ENCODE results near the gene KRTAP5-4. TPM values are rescaled to one million over a fixed set of nuclear protein-coding genes. Genes with fewer than 3 reads are reported as not detected.
"Not testable (repeated sequence)": the region's sequence is repeated elsewhere in the genome, so short reads cannot be mapped to it uniquely, and the experiment has no call there.

The KRTAP5-4 gene
- total RNA-seq, 2 experiments from 2014 or later, result not detected

DNA sequence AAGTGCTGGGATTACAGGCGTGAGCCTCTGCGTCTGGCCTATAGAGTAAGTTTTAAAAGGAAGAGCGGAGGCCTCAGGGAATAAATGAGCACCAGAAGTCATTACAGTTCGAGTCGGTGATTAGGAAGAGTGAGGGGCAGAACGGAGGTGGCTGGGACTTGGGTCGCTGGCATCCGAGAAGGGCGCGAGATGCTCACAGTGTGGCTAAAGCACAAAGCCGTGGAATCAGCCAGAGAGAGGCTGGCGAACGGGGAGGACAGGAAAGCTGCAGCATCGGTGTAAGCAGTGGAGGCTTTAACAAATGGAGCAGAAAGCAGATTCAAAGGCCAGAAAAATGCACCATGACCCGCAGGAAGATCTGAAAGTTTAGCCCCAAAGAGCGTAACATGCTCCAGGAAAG, 2.7 kb upstream of the KRTAP5-4 start:
- H3K36me3 Mint-ChIP-seq, result no peaks in the 10 kb centered on the region
- peaks cover 13% of the 10 kb centered on the region for H3K27me3 Mint-ChIP-seq
- ATAC-seq, result no peak
- peaks cover under 1% of the 10 kb centered on the region for H3K4me1 Mint-ChIP-seq
- H3K4me3 Mint-ChIP-seq, result no peak overlapping the region
- DNase-seq, result no peak
- H3K9me3 Mint-ChIP-seq (ENCODE audit: low read depth), result no peaks in the 10 kb centered on the region
- H3K27ac Mint-ChIP-seq, result no peak overlapping the region
- CTCF ChIA-PET, result interaction anchor here (1.0 kb wide), 1 partner anchor 29 kb away, joined by 4 read pairs; no protein-coding TSS in a partner anchor

DNA sequence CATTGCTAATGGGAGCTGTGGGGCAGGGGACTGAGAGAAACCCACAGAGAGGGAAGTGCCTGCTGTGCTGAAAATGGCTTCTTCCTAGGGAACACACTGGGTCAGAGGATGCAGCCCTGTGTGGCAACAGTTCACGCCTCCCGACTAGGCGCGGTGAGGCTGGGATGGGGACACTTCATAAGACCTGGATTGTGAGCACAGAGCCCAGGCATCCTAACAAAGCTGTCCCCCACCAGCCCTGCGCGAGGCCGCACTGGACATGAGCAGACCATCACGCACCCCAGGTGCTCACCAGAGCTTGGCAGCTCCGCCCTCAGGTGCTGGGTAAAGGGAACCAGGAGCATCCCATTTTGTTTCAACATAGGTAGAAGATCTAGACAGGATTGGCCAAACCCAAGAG, 1.8 kb upstream of the KRTAP5-4 start:
- DNase-seq, result no peak
- no peak overlapping the region for H3K4me3 Mint-ChIP-seq
- CTCF ChIA-PET, result interaction anchor here (1.0 kb wide), 1 partner anchor 28 kb away, joined by 4 read pairs; no protein-coding TSS in a partner anchor
- peaks cover 10% of the 10 kb centered on the region for H3K27me3 Mint-ChIP-seq
- no peak for ATAC-seq
- H3K36me3 Mint-ChIP-seq, result no peaks in the 10 kb centered on the region
- no peaks in the 10 kb centered on the region for H3K9me3 Mint-ChIP-seq (ENCODE audit: low read depth)
- H3K27ac Mint-ChIP-seq, result no peak overlapping the region
- peaks cover 5% of the 10 kb centered on the region for H3K4me1 Mint-ChIP-seq

DNA sequence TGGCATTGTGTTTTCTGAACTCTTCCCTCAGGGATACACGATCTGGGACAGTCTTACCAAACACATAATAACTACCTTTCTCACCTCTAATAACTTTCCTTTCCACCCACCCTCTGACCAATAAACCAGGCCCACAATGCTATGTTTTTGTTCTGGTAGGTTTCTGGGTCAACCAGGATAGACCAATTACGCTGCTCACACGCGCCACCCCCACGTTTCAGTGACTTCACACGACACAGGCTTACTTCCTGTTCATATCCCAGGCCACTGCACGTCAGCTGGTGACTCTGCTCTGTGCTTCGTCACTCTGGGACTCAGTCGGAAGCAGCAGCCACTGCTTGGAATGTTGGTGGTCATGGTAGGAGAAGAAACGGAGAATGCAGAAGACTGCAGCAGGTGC, 2.5 kb downstream of the KRTAP5-4 start:
- H3K27ac Mint-ChIP-seq, result no peak overlapping the region
- peaks cover 19% of the 10 kb centered on the region for H3K27me3 Mint-ChIP-seq
- DNase-seq (no peak), ATAC-seq (peak; percentile 49)
- CTCF ChIA-PET, result interaction anchor here (0.6 to 1.3 kb wide), 4 partner anchors 9 to 45 kb away, joined by 3 to 5 read pairs (median 4); partner anchors contain the start of gene KRTAP5-5
- H3K36me3 Mint-ChIP-seq, result no peaks in the 10 kb centered on the region
- H3K4me3 Mint-ChIP-seq, result no peak overlapping the region
- H3K9me3 Mint-ChIP-seq (ENCODE audit: low read depth), result no peaks in the 10 kb centered on the region
- peaks cover 5% of the 10 kb centered on the region for H3K4me1 Mint-ChIP-seq

DNA sequence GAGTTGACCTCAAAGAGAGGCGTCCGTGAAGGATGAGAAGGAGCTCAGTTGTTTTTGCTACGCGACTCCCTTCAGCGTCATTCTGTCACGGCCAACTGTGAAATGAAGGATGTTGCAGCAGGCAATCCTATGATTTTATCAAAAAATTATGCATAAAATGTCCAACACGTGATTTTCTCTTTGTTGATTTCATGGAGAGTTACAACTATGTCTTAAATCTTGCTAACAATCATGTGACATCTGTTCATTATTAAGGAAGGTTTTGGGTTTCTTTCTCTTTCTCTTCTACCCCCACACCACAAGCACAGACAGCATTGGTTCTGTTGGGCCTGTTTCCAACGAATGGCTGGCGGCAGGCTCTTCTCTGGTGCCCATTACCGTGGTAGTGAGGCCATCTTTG, 3.7 kb downstream of the KRTAP5-4 start:
- Mint-ChIP-seq H3K9me3 (ENCODE audit: low read depth) (no peaks in the 10 kb centered on the region), H3K36me3 (no peaks in the 10 kb centered on the region), H3K27ac (no peak overlapping the region), H3K4me1 (peaks cover 5% of the 10 kb centered on the region), H3K4me3 (no peak overlapping the region), H3K27me3 (peaks cover 19% of the 10 kb centered on the region)
- no peak for ATAC-seq
- DNase-seq, result no peak
- CTCF ChIA-PET, result interaction anchor here (1.9 to 2.2 kb wide), 2 partner anchors 12 to 23 kb away, joined by 7 read pairs; no protein-coding TSS in a partner anchor

DNA sequence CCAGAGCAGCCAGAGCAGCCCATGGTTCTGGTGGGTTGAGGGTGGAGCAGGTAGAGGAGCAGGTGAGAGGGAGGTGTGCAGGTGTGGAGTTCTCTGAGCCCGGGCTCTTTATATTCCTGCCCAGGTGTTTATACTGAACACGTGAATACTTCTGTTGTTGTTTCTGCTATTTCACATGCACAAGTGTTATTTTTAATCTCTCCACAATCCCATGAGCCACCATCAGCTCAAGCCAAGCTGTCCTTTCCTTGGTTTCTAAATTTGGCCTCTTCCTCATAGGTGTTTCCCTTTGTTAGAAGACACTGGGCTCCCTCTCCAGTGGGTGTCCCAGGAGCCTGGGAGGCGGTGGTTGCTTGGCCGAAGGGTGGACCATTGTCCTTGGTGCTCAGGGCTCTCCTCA, 13.6 kb downstream of the KRTAP5-4 start, which contains the start of gene KRTAP5-3:
Gene KRTAP5-3 (minus strand): TSS at position 101 of the 400 bp plus-strand sequence. CDS start 78 bp downstream, at position 23.
- ATAC-seq, result no peak
- no peak for DNase-seq
- CTCF ChIA-PET, result interaction anchor here (1.5 kb wide), 1 partner anchor 13 kb away, joined by 8 read pairs; no protein-coding TSS in a partner anchor
- Mint-ChIP-seq H3K27ac (no peak within 1 kb of the TSS), H3K36me3 (no peaks in the 10 kb centered on the region), H3K4me1 (peaks cover 7% of the 10 kb centered on the region), H3K4me3 (no peak within 1 kb of the TSS), H3K27me3 (peaks cover 24% of the 10 kb centered on the region), H3K9me3 (ENCODE audit: low read depth) (no peaks in the 10 kb centered on the region)

DNA sequence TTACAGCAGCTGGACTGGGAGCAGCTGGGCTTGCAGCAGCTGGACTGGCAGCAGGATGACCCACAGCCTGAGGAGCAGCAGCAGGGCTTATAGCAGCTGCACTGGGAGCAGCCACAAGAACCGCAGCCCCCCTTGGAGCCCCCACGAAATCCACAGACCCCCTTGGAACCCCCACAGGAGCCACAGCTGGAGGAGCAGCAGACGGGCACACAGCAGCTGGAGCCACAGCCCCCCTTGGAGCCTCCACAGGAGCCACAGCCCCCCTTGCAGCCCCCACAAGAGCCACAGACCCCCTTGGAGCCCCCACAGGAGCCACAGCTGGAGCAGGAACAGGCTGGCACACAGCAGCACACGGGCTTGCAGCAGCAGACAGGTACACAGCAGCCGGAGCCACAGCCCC, 14.0 kb downstream of the KRTAP5-4 start:
- not testable (repeated sequence) for H3K36me3 Mint-ChIP-seq; H3K9me3 Mint-ChIP-seq (ENCODE audit: low read depth); DNase-seq; ATAC-seq; H3K4me1 Mint-ChIP-seq; H3K4me3 Mint-ChIP-seq; H3K27ac Mint-ChIP-seq
- peaks cover 28% of the 10 kb centered on the region for H3K27me3 Mint-ChIP-seq
- CTCF ChIA-PET, result interaction anchor here (1.5 kb wide), 1 partner anchor 13 kb away, joined by 8 read pairs; no protein-coding TSS in a partner anchor

DNA sequence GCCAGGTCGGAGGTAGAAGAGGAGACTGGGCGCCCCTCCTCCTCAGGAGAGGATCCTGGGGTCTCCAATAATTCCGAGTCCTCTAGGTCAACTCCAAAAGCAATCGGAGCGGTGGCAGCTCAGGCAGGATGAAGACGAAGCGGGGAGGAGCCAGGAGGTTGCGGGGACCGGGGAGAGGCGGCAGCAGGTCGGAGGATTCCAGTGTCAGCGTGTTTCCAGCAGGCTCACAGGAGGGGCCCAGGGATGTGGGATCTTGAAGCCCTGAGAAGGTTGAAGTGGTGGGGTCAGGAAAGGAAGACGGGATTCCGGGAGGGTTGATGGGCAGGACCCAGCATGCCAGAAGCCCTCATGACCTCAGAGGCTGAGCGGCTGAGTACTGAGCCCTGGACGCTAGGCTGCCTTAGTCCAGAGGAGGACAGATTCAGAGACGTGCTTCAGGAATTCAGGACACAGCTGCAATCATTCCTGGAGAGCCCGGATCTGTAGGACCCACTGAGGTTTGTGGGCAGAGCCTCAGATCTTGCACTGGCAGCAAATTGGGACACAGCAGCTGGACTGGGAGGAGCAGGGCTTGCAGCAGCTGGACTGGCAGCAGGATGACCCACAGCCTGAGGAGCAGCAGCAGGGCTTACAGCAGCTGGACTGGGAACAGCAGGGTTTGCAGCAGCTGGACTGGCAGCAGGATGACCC, 14.6 kb downstream of the KRTAP5-4 start:
- not testable (repeated sequence) for H3K27ac Mint-ChIP-seq; H3K4me3 Mint-ChIP-seq; H3K36me3 Mint-ChIP-seq; H3K4me1 Mint-ChIP-seq; DNase-seq; H3K9me3 Mint-ChIP-seq (ENCODE audit: low read depth); ATAC-seq
- CTCF ChIA-PET, result interaction anchor here (1.5 kb wide), 1 partner anchor 12 kb away, joined by 8 read pairs; no protein-coding TSS in a partner anchor
- peaks cover 32% of the 10 kb centered on the region for H3K27me3 Mint-ChIP-seq

DNA sequence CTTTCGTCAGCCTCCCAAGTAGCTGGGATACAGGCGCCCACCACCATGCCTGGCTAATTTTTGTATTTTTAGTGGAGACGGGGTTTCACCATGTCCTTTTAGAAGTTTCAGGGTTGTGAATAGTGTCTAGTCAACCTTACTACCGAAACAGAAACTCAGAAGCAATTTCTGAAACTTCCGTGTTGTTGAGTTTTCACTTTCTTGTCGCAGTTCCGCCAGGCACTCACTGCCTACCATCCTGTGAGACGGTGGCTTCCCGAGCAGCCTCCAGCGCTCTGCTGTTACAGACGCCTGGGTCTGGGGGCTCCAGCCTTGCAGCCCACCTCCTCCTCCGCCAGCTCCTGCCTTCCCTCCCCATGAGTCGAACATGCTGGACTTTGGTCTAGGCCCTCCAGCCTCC, 16.0 kb downstream of the KRTAP5-4 start:
- not testable (repeated sequence) for H3K9me3 Mint-ChIP-seq (ENCODE audit: low read depth); H3K36me3 Mint-ChIP-seq; H3K4me1 Mint-ChIP-seq
- ATAC-seq, result peak; percentile 80
- peak overlapping the region; percentile 56 for H3K4me3 Mint-ChIP-seq
- peak overlapping the region; percentile 55 for H3K27ac Mint-ChIP-seq
- DNase-seq, result peak; percentile 59
- peaks cover 44% of the 10 kb centered on the region for H3K27me3 Mint-ChIP-seq
- CTCF ChIA-PET, result interaction anchor here (0.9 to 1.5 kb wide), 6 partner anchors 9 to 47 kb away, joined by 3 to 6 read pairs (median 4); no protein-coding TSS in a partner anchor

DNA sequence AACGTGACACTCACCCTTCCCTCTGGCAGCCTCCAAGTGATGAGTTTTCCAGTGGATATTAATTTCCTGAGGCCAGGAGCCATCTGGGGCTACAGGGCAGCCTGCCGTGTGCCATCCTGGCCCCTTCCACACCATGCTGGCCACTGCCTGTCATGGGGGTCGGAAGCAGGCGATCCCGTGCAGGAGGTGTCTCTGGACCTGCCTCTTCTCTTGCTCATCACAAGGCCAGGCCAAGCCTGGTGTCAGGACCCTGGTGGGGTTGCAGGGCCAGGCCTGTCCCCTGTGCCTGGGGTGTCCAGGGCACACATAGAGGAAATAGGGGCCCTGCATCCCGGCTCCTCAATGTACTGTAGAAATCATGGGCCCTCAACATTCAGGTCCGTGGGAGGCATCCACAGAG, 17.2 kb downstream of the KRTAP5-4 start:
- Mint-ChIP-seq H3K27me3 (peaks cover 47% of the 10 kb centered on the region), H3K36me3 (no peaks in the 10 kb centered on the region), H3K9me3 (ENCODE audit: low read depth) (no peaks in the 10 kb centered on the region), H3K27ac (no peak overlapping the region), H3K4me1 (peaks cover 7% of the 10 kb centered on the region), H3K4me3 (no peak overlapping the region)
- CTCF ChIA-PET, result interaction anchor here (0.9 to 1.5 kb wide), 5 partner anchors 10 to 48 kb away, joined by 3 to 6 read pairs (median 4); no protein-coding TSS in a partner anchor
- ATAC-seq (no peak), DNase-seq (no peak)

DNA sequence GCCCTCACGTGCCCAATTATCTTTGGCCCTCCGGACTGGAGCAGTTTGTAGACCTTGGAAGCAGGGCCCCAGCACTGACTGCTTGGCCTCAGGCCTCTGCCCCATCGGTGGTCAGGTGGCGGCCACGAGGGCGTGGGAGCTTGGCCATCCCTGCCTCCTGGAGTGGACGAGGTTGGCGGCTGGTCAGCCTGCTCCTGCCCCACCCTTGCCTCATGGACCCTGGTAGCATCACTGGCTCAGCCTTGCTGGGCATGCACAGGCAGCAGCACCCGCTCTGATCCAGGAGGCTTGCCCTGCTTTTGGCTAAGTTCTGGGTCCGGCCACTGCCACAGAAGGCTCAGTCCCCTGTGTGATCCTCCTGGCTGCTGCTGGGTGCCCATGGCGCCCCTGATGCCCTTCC, 17.8 kb downstream of the KRTAP5-4 start:
- H3K4me1 Mint-ChIP-seq, result peaks cover 7% of the 10 kb centered on the region
- CTCF ChIA-PET, result no interaction called here
- H3K36me3 Mint-ChIP-seq, result no peaks in the 10 kb centered on the region
- H3K27ac Mint-ChIP-seq, result no peak overlapping the region
- DNase-seq (no peak), ATAC-seq (no peak)
- no peaks in the 10 kb centered on the region for H3K9me3 Mint-ChIP-seq (ENCODE audit: low read depth)
- no peak overlapping the region for H3K4me3 Mint-ChIP-seq
- H3K27me3 Mint-ChIP-seq, result peaks cover 52% of the 10 kb centered on the region

DNA sequence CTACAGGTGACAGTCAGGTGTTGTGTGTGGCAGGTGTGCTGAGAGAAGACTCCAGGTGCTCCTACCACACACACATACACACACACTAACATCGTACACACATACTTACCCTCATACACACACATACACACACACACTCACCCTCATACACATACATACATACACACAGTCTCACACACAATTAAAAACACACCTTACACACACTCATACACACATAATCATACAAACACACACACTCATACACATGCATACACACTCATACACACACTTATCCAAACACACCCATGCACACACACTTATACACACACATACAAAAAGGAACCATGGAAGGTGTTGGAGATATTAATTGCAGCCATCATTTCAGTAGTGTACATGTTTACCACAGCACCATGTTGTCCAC, 18.3 kb downstream of the KRTAP5-4 start:
- H3K9me3 Mint-ChIP-seq (ENCODE audit: low read depth), result no peaks in the 10 kb centered on the region
- CTCF ChIA-PET, result interaction anchor here (0.7 kb wide), 1 partner anchor 29 kb away, joined by 3 read pairs; no protein-coding TSS in a partner anchor
- H3K27me3 Mint-ChIP-seq, result peaks cover 56% of the 10 kb centered on the region
- ATAC-seq, result no peak
- H3K27ac Mint-ChIP-seq, result no peak overlapping the region
- peaks cover 7% of the 10 kb centered on the region for H3K4me1 Mint-ChIP-seq
- no peaks in the 10 kb centered on the region for H3K36me3 Mint-ChIP-seq
- DNase-seq, result no peak
- no peak overlapping the region for H3K4me3 Mint-ChIP-seq

DNA sequence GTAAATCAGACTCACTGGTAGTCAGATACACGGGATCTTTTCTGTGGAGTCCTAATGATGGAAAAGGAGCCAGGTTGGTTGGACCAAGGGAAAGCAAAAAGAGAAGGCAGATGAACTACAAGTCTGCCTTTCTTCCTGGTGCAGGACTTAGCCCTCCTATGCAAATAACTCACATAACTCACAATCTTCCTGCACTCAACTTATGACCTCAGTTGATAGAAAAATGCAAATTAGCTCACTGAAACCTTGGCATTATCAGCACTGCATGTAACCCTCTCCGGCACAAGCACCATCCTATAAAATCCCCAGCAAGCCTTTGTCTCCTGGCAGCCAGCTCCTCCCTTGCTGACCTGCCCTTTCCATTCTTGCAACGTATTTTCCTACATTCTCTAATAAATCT, 20.3 kb downstream of the KRTAP5-4 start:
- CTCF ChIA-PET, result not testable (repeated sequence)

DNA sequence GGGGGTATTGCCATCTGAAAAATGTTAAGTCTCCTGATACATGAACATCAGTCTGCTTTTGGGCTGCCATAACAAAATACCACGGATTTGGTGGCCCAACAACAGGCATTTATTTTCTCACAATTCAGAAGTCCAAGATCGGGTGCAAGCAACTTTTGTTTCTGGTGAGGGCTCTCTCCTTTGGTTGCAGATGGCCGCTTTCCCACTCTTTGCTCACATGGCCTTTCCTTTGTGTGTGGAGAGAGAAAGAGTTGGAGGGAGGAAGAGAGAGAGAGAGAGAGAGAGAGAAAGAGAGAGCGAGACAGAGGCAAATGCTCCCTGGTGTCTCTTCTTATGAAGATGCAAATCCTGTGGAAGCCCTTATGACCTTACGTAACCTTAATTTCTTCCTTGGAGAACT, 21.3 kb downstream of the KRTAP5-4 start:
- Mint-ChIP-seq H3K4me3 (no peak overlapping the region), H3K4me1 (no peaks in the 10 kb centered on the region), H3K36me3 (no peaks in the 10 kb centered on the region), H3K9me3 (ENCODE audit: low read depth) (no peaks in the 10 kb centered on the region), H3K27me3 (peaks cover 66% of the 10 kb centered on the region), H3K27ac (no peak overlapping the region)
- CTCF ChIA-PET, result interaction anchor here (1.3 kb wide), 1 partner anchor 26 kb away, joined by 4 read pairs; no protein-coding TSS in a partner anchor
- no peak for ATAC-seq
- DNase-seq, result no peak

More for the DNA sequence above, 20.3 kb downstream of the KRTAP5-4 start:
- not testable (repeated sequence) for H3K36me3 Mint-ChIP-seq; H3K9me3 Mint-ChIP-seq (ENCODE audit: low read depth); H3K4me3 Mint-ChIP-seq; ATAC-seq; DNase-seq; H3K27ac Mint-ChIP-seq; H3K4me1 Mint-ChIP-seq
- H3K27me3 Mint-ChIP-seq, result peaks cover 61% of the 10 kb centered on the region

DNA sequence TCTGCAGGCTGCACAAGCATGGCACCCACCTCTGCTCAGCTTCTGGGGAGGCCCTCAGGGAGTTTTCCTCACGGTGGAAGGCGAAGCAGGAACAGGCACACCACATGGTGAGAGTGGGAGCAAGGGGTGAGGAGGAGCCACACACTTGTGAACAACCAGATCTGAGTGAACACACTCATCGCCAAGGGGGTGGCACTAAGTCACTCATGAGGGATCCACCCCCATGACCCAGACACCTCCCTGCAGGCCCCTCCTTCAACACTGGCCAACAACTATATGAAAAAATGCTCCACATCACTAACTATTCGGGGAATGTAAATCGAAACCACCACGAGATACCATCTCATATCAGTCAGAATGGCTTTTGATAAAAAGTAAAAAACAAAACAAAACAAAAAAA, 23.1 kb downstream of the KRTAP5-4 start:
- Mint-ChIP-seq H3K27ac (no peak overlapping the region), H3K4me3 (no peak overlapping the region), H3K4me1 (peaks cover 2% of the 10 kb centered on the region), H3K9me3 (ENCODE audit: low read depth) (no peaks in the 10 kb centered on the region), H3K27me3 (peaks cover 81% of the 10 kb centered on the region), H3K36me3 (no peaks in the 10 kb centered on the region)
- no peak for ATAC-seq
- CTCF ChIA-PET, result interaction anchor here (1.3 kb wide), 1 partner anchor 24 kb away, joined by 4 read pairs; no protein-coding TSS in a partner anchor
- DNase-seq, result no peak
